ENCODE measurements around the gene APOM.

DNA sequence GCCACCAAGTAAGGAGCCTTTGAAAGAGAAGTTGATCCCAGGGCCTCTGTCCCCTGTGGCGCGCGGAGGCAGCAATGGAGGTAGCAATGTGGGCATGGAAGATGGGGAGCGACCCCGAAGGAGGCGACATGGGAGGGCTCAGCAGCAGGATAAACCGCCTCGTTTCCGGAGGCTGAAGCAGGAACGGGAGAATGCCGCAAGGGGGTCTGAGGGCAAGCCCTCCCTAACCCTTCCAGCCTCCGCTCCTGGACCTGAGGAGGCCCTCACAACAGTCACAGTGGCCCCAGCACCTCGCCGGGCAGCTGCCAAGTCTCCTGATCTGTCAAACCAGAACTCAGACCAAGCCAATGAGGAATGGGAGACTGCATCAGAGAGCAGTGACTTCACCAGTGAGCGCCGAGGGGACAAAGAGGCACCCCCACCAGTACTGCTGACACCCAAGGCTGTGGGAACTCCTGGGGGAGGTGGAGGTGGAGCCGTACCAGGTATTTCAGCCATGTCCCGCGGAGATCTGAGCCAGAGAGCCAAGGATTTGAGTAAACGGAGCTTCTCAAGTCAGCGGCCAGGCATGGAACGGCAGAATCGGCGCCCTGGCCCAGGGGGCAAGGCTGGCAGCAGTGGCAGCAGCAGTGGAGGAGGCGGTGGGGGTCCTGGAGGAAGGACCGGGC lies 23.3 kb upstream of the APOM start:
- TF ChIP-seq, protein P1, sequence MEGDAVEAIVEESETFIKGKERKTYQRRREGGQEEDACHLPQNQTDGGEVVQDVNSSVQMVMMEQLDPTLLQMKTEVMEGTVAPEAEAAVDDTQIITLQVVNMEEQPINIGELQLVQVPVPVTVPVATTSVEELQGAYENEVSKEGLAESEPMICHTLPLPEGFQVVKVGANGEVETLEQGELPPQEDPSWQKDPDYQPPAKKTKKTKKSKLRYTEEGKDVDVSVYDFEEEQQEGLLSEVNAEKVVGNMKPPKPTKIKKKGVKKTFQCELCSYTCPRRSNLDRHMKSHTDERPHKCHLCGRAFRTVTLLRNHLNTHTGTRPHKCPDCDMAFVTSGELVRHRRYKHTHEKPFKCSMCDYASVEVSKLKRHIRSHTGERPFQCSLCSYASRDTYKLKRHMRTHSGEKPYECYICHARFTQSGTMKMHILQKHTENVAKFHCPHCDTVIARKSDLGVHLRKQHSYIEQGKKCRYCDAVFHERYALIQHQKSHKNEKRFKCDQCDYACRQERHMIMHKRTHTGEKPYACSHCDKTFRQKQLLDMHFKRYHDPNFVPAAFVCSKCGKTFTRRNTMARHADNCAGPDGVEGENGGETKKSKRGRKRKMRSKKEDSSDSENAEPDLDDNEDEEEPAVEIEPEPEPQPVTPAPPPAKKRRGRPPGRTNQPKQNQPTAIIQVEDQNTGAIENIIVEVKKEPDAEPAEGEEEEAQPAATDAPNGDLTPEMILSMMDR (IDR thresholded peaks at IDR 0.05), result no peak
- no peak for TF ChIP-seq POLR2A (IDR thresholded peaks at IDR 0.05)

Measured in testis (tissue), 2 donors.